WTC11 (cell line): ENCODE data around the gene DERL2. TPM values are rescaled to one million over a fixed set of nuclear protein-coding genes. Genes with fewer than 3 reads are reported as not detected.

Experiments used
- ATAC-seq: fragments of 200-7000 bp; cut with Tn5 transposase; 2 replicates; pipeline ENCODE4 v1.10.0; 2021; ENCODE audit warnings: mild to moderate bottlenecking, moderate library complexity
- CTCF ChIA-PET: fragments of 300-600 bp; sonication (Branson Sonifier 250); formaldehyde crosslinking; loops from one replicate; lab custom pipeline; 2021; ENCODE audit warnings: antibody characterized with exemption; lab: Charles Lee
- POLR2A ChIA-PET: fragments of 350-600 bp; sonication (Branson Sonifier 250); formaldehyde crosslinking; loops from one replicate; lab custom pipeline; 2021; ENCODE audit warnings: antibody characterized with exemption; lab: Charles Lee
- DNase-seq: peaks from one replicate; pipeline ENCODE4 v3.0.0; 2021; ENCODE audit warnings: low spot score
- H3K27ac Mint-ChIP-seq: 2 replicates; pipeline ENCODE4 v1.8.0; 2021; ENCODE audit warnings: mixed read lengths
- H3K27me3 Mint-ChIP-seq: 2 replicates; pipeline ENCODE4 v1.8.0; 2021; ENCODE audit warnings: low read depth, mild to moderate bottlenecking, moderate library complexity, mixed read lengths
- H3K36me3 Mint-ChIP-seq: 2 replicates; pipeline ENCODE4 v1.8.0; 2021; ENCODE audit warnings: mixed read lengths
- H3K4me1 Mint-ChIP-seq: 2 replicates; pipeline ENCODE4 v1.8.0; 2022; ENCODE audit warnings: mixed read lengths
- H3K4me3 Mint-ChIP-seq: 2 replicates; pipeline ENCODE4 v1.8.0; 2021; ENCODE audit warnings: mild to moderate bottlenecking, moderate library complexity, mixed read lengths
- H3K9me3 Mint-ChIP-seq: 2 replicates; pipeline ENCODE4 v1.8.0; 2021; ENCODE audit warnings: mixed read lengths
- AFF4 ChIP-seq: sonication (generic); formaldehyde crosslinking; IDR thresholded peaks from 2 replicates; pipeline ENCODE4 v1.8.1; 2023; ENCODE audit warnings: mild to moderate bottlenecking, missing genetic modification reagents, borderline replicate concordance
- ATF1 ChIP-seq: sonication (generic); formaldehyde crosslinking; IDR thresholded peaks from 2 replicates; pipeline ENCODE4 v1.8.1; 2023; ENCODE audit warnings: mild to moderate bottlenecking, moderate library complexity, missing genetic modification reagents
- CBFB ChIP-seq: sonication (generic); formaldehyde crosslinking; IDR thresholded peaks from 2 replicates; pipeline ENCODE4 v1.8.1; 2022; ENCODE audit warnings: mild to moderate bottlenecking, low read depth, missing genetic modification reagents
- ELF4 ChIP-seq: sonication (generic); formaldehyde crosslinking; IDR thresholded peaks from 2 replicates; pipeline ENCODE4 v1.8.1; 2022; ENCODE audit warnings: low read depth, mild to moderate bottlenecking, moderate library complexity, missing genetic modification reagents
- GRHL2 ChIP-seq: fragments of 250-450 bp; sonication (Bioruptor Pico); IDR thresholded peaks from 2 replicates; pipeline ENCODE4 v1.8.0; 2022; ENCODE audit warnings: mild to moderate bottlenecking, moderate library complexity; ENCODE audit not compliant: insufficient replicate concordance, severe bottlenecking
- HMGXB4 ChIP-seq: sonication (generic); formaldehyde crosslinking; IDR thresholded peaks from 2 replicates; pipeline ENCODE4 v1.8.1; 2023; ENCODE audit warnings: mild to moderate bottlenecking, moderate library complexity, missing genetic modification reagents
- IRF1 ChIP-seq: sonication (generic); formaldehyde crosslinking; IDR thresholded peaks from 2 replicates; pipeline ENCODE4 v1.8.0; 2023; ENCODE audit warnings: missing genetic modification reagents
- KAT7 ChIP-seq: sonication (generic); formaldehyde crosslinking; IDR thresholded peaks from 2 replicates; pipeline ENCODE4 v1.8.1; 2023; ENCODE audit warnings: missing genetic modification reagents, mild to moderate bottlenecking, borderline replicate concordance
- NFATC4 ChIP-seq: fragments of 250-450 bp; sonication (Bioruptor Pico); IDR thresholded peaks from 2 replicates; pipeline ENCODE4 v1.9.0; 2021; ENCODE audit warnings: mild to moderate bottlenecking
- PRDM15 ChIP-seq: sonication (generic); formaldehyde crosslinking; IDR thresholded peaks from 2 replicates; pipeline ENCODE4 v1.8.0; 2022; ENCODE audit warnings: missing genetic modification reagents
- RELA ChIP-seq: sonication (generic); formaldehyde crosslinking; IDR thresholded peaks from 2 replicates; pipeline ENCODE4 v1.8.1; 2022; ENCODE audit warnings: missing genetic modification reagents, mild to moderate bottlenecking, borderline replicate concordance
- TEAD4 ChIP-seq: sonication (generic); formaldehyde crosslinking; IDR thresholded peaks from 2 replicates; pipeline ENCODE4 v1.8.0; 2022; ENCODE audit warnings: mild to moderate bottlenecking, missing genetic modification reagents
- ZNF121 ChIP-seq: sonication (generic); formaldehyde crosslinking; IDR thresholded peaks from 2 replicates; pipeline ENCODE4 v1.8.0; 2023; ENCODE audit warnings: missing genetic modification reagents
- ZNF423 ChIP-seq: fragments of 250-450 bp; sonication (Bioruptor Pico); IDR thresholded peaks from 2 replicates; pipeline ENCODE4 v2.1.2; 2022; ENCODE audit warnings: mild to moderate bottlenecking, moderate library complexity
- ZSCAN18 ChIP-seq: fragments of 250-450 bp; sonication (Bioruptor Pico); IDR thresholded peaks from 2 replicates; pipeline ENCODE4 v2.1.2; 2022; ENCODE audit warnings: mild to moderate bottlenecking, moderate library complexity
- total RNA-seq: library from RNA; stranded (reverse); gene quantifications from 3 replicates; pipeline ENCODE4 v1.2.3, GENCODE V29; 2021
- TF ChIP-seq, protein P1 (sequence below): sonication (generic); formaldehyde crosslinking; IDR thresholded peaks from 2 replicates; pipeline ENCODE4 v1.8.1; 2022; ENCODE audit warnings: low read depth, missing genetic modification reagents, borderline replicate concordance
- TF ChIP-seq, protein P2 (sequence below): sonication (generic); formaldehyde crosslinking; IDR thresholded peaks from 2 replicates; pipeline ENCODE4 v1.8.1; 2022; ENCODE audit warnings: missing genetic modification reagents, borderline replicate concordance
- TF ChIP-seq, protein P3 (sequence below): sonication (generic); formaldehyde crosslinking; IDR thresholded peaks from 2 replicates; pipeline ENCODE4 v1.8.0; 2023; ENCODE audit warnings: mild to moderate bottlenecking, missing genetic modification reagents

Gene DERL2
- total RNA-seq, 1 experiment from 2014 or later: 47.1 TPM

DNA sequence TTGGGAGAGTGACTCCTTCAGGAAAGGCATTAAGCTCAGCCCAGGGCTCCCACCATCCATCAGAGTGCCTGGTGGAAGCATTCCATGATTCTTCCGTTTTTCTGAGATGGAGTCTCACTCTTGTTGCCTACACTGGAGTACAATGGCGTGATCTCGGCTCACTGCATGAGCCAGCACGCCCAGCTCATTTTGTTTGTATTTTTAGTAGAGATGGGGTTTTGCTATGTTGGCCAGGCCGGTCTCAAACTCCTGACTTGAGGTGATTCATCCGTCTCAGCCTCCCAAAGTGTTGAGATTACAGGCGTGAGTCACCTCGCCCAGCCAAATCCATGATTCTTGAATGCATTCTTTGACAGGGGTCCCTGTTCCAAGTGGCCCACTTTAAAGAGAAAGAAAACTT, 23.5 kb upstream of the DERL2 start (continued):
- no peak for TF ChIP-seq GRHL2 (CRISPR knock-in tag)

- Mint-ChIP-seq H3K36me3 (no peaks in the 10 kb centered on the region), H3K27ac (no peak overlapping the region), H3K27me3 (peaks cover 6% of the 10 kb centered on the region), H3K4me3 (no peak overlapping the region), H3K9me3 (no peaks in the 10 kb centered on the region), H3K4me1 (peaks cover 7% of the 10 kb centered on the region)
- POLR2A ChIA-PET: no interaction called here
- DNase-seq (peak; percentile 41), ATAC-seq (peak; percentile 74)
- CTCF ChIA-PET: no interaction called here
- TF ChIP-seq PRDM15 (CRISPR knock-in tag): no peak
- TF ChIP-seq IRF1 (CRISPR knock-in tag): no peak
- no peak for TF ChIP-seq KAT7 (CRISPR knock-in tag)
- no peak for TF ChIP-seq ATF1
- TF ChIP-seq TEAD4 (CRISPR knock-in tag): no peak
- TF ChIP-seq ELF4 (CRISPR knock-in tag): no peak
- TF ChIP-seq NFATC4 (CRISPR knock-in tag): no peak
- TF ChIP-seq, protein P1, sequence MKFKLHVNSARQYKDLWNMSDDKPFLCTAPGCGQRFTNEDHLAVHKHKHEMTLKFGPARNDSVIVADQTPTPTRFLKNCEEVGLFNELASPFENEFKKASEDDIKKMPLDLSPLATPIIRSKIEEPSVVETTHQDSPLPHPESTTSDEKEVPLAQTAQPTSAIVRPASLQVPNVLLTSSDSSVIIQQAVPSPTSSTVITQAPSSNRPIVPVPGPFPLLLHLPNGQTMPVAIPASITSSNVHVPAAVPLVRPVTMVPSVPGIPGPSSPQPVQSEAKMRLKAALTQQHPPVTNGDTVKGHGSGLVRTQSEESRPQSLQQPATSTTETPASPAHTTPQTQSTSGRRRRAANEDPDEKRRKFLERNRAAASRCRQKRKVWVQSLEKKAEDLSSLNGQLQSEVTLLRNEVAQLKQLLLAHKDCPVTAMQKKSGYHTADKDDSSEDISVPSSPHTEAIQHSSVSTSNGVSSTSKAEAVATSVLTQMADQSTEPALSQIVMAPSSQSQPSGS (CRISPR knock-in tag): no peak
- no peak for TF ChIP-seq RELA (CRISPR knock-in tag)
- no peak for TF ChIP-seq CBFB (CRISPR knock-in tag)
- TF ChIP-seq, protein P2, sequence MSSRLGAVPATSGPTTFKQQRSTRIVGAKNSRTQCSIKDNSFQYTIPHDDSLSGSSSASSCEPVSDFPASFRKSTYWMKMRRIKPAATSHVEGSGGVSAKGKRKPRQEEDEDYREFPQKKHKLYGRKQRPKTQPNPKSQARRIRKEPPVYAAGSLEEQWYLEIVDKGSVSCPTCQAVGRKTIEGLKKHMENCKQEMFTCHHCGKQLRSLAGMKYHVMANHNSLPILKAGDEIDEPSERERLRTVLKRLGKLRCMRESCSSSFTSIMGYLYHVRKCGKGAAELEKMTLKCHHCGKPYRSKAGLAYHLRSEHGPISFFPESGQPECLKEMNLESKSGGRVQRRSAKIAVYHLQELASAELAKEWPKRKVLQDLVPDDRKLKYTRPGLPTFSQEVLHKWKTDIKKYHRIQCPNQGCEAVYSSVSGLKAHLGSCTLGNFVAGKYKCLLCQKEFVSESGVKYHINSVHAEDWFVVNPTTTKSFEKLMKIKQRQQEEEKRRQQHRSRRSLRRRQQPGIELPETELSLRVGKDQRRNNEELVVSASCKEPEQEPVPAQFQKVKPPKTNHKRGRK (CRISPR knock-in tag): no peak
- TF ChIP-seq AFF4 (CRISPR knock-in tag): no peak
- TF ChIP-seq, protein P3, sequence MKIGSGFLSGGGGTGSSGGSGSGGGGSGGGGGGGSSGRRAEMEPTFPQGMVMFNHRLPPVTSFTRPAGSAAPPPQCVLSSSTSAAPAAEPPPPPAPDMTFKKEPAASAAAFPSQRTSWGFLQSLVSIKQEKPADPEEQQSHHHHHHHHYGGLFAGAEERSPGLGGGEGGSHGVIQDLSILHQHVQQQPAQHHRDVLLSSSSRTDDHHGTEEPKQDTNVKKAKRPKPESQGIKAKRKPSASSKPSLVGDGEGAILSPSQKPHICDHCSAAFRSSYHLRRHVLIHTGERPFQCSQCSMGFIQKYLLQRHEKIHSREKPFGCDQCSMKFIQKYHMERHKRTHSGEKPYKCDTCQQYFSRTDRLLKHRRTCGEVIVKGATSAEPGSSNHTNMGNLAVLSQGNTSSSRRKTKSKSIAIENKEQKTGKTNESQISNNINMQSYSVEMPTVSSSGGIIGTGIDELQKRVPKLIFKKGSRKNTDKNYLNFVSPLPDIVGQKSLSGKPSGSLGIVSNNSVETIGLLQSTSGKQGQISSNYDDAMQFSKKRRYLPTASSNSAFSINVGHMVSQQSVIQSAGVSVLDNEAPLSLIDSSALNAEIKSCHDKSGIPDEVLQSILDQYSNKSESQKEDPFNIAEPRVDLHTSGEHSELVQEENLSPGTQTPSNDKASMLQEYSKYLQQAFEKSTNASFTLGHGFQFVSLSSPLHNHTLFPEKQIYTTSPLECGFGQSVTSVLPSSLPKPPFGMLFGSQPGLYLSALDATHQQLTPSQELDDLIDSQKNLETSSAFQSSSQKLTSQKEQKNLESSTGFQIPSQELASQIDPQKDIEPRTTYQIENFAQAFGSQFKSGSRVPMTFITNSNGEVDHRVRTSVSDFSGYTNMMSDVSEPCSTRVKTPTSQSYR (CRISPR knock-in tag): no peak
- TF ChIP-seq ZNF121 (CRISPR knock-in tag): no peak
- TF ChIP-seq HMGXB4 (CRISPR knock-in tag): no peak
- no peak for TF ChIP-seq ZSCAN18 (CRISPR knock-in tag)
- no peak for TF ChIP-seq ZNF423 (CRISPR knock-in tag)
Observed at GRCh38 chr17:5508810-5509209, 22.8 kb upstream of the DERL2 start.
